ENCODE measurements around the gene NECTIN4. TPM values are rescaled to one million over a fixed set of nuclear protein-coding genes. Genes with fewer than 3 reads are reported as not detected.

NECTIN4 gene
- polyA plus RNA-seq, 3 donors = 0.07 TPM; not detected in 1

GRCh38 chr1:161033751-161034150 lies 55.6 kb downstream of the NECTIN4 start:
- intact Hi-C loops (cut with micrococcal nuclease) = no loop called here
- DNase-seq = no peak
- Mint-ChIP-seq H3K27ac (no peak overlapping the region), H3K9me3 (peaks cover 0 to 2% (median 0%) of the 10 kb centered on the region in 7 donors), H3K4me3 (no peak overlapping the region), H3K36me3 (peaks cover 0 to 15% of the 10 kb centered on the region in 2 donors), H3K27me3 (ENCODE audit: low read depth in 3 of 3) (peaks cover 0 to 2% (median 0%) of the 10 kb centered on the region in 3 donors), H3K4me1 (peaks cover 25% of the 10 kb centered on the region)
- TF ChIP-seq CTCF (IDR thresholded peaks at IDR 0.05) = no peak
- H2AFZ ChIP-seq (ENCODE audit: insufficient read depth, low read depth, low read length, poor library complexity, severe bottlenecking) = no peak overlapping the region
- no peak overlapping the region for H3K4me2 ChIP-seq (replicated peaks; ENCODE audit: extremely low read depth, low read length, poor library complexity, severe bottlenecking)
- peaks cover 0 to 9% of the 10 kb centered on the region in 2 donors for H3K36me3 ChIP-seq (replicated peaks in 1 of 2; ENCODE audit: control insufficient read depth in 1 of 2, insufficient read depth in 2 of 2, low read length in 2 of 2)
- H3K4me3 ChIP-seq (replicated peaks in 1 of 3; ENCODE audit: low read depth in 2 of 3, low read length in 3 of 3) = no peak overlapping the region
- peaks cover 15 to 17% of the 10 kb centered on the region in 2 donors for H3K4me1 ChIP-seq (ENCODE audit: control insufficient read depth in 1 of 2, insufficient read depth in 2 of 2, low read length in 2 of 2)
- no peaks in the 10 kb centered on the region for H3K79me2 ChIP-seq (ENCODE audit: insufficient read depth, low read length)
- H4K20me1 ChIP-seq (ENCODE audit: insufficient read depth, low read length) = peaks cover 6% of the 10 kb centered on the region
- no peak overlapping the region for H3K9ac ChIP-seq (ENCODE audit: insufficient read depth, low read length, poor library complexity, severe bottlenecking)
- 100% methylated on average over 2 of the region's 3 CpGs for WGBS (ENCODE audit: insufficient coverage)
- H3K9me3 ChIP-seq (replicated peaks in 1 of 2; ENCODE audit: control insufficient read depth in 1 of 2, insufficient read depth in 1 of 2, low read length in 2 of 2) = no peaks in the 10 kb centered on the region
- no peak overlapping the region for H3K27ac ChIP-seq (ENCODE audit: low read depth in 1 of 2, low read length in 2 of 2)
- no peaks in the 10 kb centered on the region for H3K27me3 ChIP-seq (ENCODE audit: control insufficient read depth in 2 of 2, insufficient read depth in 2 of 2, low read length in 2 of 2)

GRCh38 chr1:161032409-161032808 lies 56.9 kb downstream of the NECTIN4 start:
- Histone ChIP-seq H3K36me3 (replicated peaks in 1 of 2; ENCODE audit: control insufficient read depth in 1 of 2, insufficient read depth in 2 of 2, low read length in 2 of 2) (peaks cover 0 to 3% of the 10 kb centered on the region in 2 donors), H3K9me3 (replicated peaks in 1 of 2; ENCODE audit: control insufficient read depth in 1 of 2, insufficient read depth in 1 of 2, low read length in 2 of 2) (no peaks in the 10 kb centered on the region), H3K4me3 (replicated peaks in 1 of 3; ENCODE audit: low read depth in 2 of 3, low read length in 3 of 3) (no peak overlapping the region), H2AFZ (ENCODE audit: insufficient read depth, low read depth, low read length, poor library complexity, severe bottlenecking) (peak overlapping the region; percentile 35), H3K4me1 (ENCODE audit: control insufficient read depth in 1 of 2, insufficient read depth in 2 of 2, low read length in 2 of 2) (peaks cover 4 to 6% of the 10 kb centered on the region in 2 donors), H4K20me1 (ENCODE audit: insufficient read depth, low read length) (no peaks in the 10 kb centered on the region), H3K4me2 (replicated peaks; ENCODE audit: extremely low read depth, low read length, poor library complexity, severe bottlenecking) (no peak overlapping the region), H3K9ac (ENCODE audit: insufficient read depth, low read length, poor library complexity, severe bottlenecking) (no peak overlapping the region), H3K27ac (ENCODE audit: low read depth in 1 of 2, low read length in 2 of 2) (no peak overlapping the region), H3K79me2 (ENCODE audit: insufficient read depth, low read length) (no peaks in the 10 kb centered on the region), H3K27me3 (ENCODE audit: control insufficient read depth in 2 of 2, insufficient read depth in 2 of 2, low read length in 2 of 2) (no peaks in the 10 kb centered on the region)
- Mint-ChIP-seq H3K4me1 (peaks cover 16% of the 10 kb centered on the region), H3K4me3 (no peak overlapping the region), H3K36me3 (peaks cover 0 to 7% of the 10 kb centered on the region in 2 donors), H3K27ac (no peak overlapping the region), H3K27me3 (ENCODE audit: low read depth in 3 of 3) (peaks cover 0 to 2% (median 2%) of the 10 kb centered on the region in 3 donors), H3K9me3 (peaks cover 0 to 4% (median 0%) of the 10 kb centered on the region in 7 donors)
- DNase-seq = no peak
- WGBS (ENCODE audit: insufficient coverage) = no CpG with 5 or more reads among the region's 1 CpG
- TF ChIP-seq CTCF (IDR thresholded peaks at IDR 0.05) = no peak
- intact Hi-C loops (cut with micrococcal nuclease) = no loop called here

All from CD14-positive monocyte (primary cell).